GM19452 (cell line): ENCODE data around the gene NT5M.
A peak's percentile ranks its signal among the peaks of the same experiment; 100 is the strongest.
"Not testable (repeated sequence)": the region's sequence is repeated elsewhere in the genome, so short reads cannot be mapped to it uniquely, and the experiment has no call there.

Experiments
- ATAC-seq: cut with Tn5 transposase; IDR thresholded peaks from one replicate; pipeline ENCODE4 v1.9.1; 2021; ENCODE audit not compliant: unreplicated experiment

NT5M gene

GRCh38 chr17:17303010-17303846, at the start of gene NT5M:
NT5M (plus strand) TSS chr17:17303373; CDS start chr17:17303551, 178 bp downstream.
- peak; percentile 56 for ATAC-seq

- no peak for ATAC-seq
Measured at GRCh38 chr17:17253406-17253805, 49.8 kb upstream of the NT5M start.

GRCh38 chr17:17254036-17254435, 49.1 kb upstream of the NT5M start:
- ATAC-seq, result no peak

GRCh38 chr17:17255689-17256088, 47.5 kb upstream of the NT5M start:
- not testable (repeated sequence) for ATAC-seq

- no peak for ATAC-seq
Measured at GRCh38 chr17:17256316-17256715, 46.9 kb upstream of the NT5M start.

- ATAC-seq, result no peak
Measured at GRCh38 chr17:17258011-17258410, 45.2 kb upstream of the NT5M start.

- ATAC-seq, result no peak
Measured at GRCh38 chr17:17258998-17259397, 44.2 kb upstream of the NT5M start.

- no peak for ATAC-seq
Measured at GRCh38 chr17:17264430-17264829, 38.7 kb upstream of the NT5M start.

GRCh38 chr17:17269926-17270773, 33.0 kb upstream of the NT5M start:
- no peak for ATAC-seq

- no peak for ATAC-seq
Measured at GRCh38 chr17:17275971-17276370, 27.2 kb upstream of the NT5M start.

GRCh38 chr17:17277431-17277830, 25.7 kb upstream of the NT5M start:
- not testable (repeated sequence) for ATAC-seq

GRCh38 chr17:17279316-17279715, 23.9 kb upstream of the NT5M start:
- ATAC-seq, result no peak

GRCh38 chr17:17280613-17281549, 22.3 kb upstream of the NT5M start, which contains the start of gene COPS3:
COPS3 (minus strand) TSS chr17:17281246; CDS start chr17:17281186, 60 bp downstream.
- ATAC-seq, result peak; percentile 85

GRCh38 chr17:17285951-17286350, 17.2 kb upstream of the NT5M start:
- no peak for ATAC-seq

- ATAC-seq, result no peak
Measured at GRCh38 chr17:17289086-17289485, 14.1 kb upstream of the NT5M start.

GRCh38 chr17:17289701-17290100, 13.5 kb upstream of the NT5M start:
- ATAC-seq, result no peak

- ATAC-seq, result no peak
Measured at GRCh38 chr17:17295141-17295540, 8.0 kb upstream of the NT5M start.

GRCh38 chr17:17297217-17297616, 6.0 kb upstream of the NT5M start:
- no peak for ATAC-seq

GRCh38 chr17:17298108-17298507, 5.1 kb upstream of the NT5M start:
- no peak for ATAC-seq

- no peak for ATAC-seq
Measured at GRCh38 chr17:17300624-17301568, 2.3 kb upstream of the NT5M start.
